HG02981 (cell line): ENCODE data around the gene MAB21L3.

Experiments
- ATAC-seq: cut with Tn5 transposase; IDR thresholded peaks from one replicate; pipeline ENCODE4 v1.9.1; 2021; ENCODE audit warnings: mild to moderate bottlenecking, moderate library complexity; ENCODE audit not compliant: unreplicated experiment

MAB21L3 gene

DNA sequence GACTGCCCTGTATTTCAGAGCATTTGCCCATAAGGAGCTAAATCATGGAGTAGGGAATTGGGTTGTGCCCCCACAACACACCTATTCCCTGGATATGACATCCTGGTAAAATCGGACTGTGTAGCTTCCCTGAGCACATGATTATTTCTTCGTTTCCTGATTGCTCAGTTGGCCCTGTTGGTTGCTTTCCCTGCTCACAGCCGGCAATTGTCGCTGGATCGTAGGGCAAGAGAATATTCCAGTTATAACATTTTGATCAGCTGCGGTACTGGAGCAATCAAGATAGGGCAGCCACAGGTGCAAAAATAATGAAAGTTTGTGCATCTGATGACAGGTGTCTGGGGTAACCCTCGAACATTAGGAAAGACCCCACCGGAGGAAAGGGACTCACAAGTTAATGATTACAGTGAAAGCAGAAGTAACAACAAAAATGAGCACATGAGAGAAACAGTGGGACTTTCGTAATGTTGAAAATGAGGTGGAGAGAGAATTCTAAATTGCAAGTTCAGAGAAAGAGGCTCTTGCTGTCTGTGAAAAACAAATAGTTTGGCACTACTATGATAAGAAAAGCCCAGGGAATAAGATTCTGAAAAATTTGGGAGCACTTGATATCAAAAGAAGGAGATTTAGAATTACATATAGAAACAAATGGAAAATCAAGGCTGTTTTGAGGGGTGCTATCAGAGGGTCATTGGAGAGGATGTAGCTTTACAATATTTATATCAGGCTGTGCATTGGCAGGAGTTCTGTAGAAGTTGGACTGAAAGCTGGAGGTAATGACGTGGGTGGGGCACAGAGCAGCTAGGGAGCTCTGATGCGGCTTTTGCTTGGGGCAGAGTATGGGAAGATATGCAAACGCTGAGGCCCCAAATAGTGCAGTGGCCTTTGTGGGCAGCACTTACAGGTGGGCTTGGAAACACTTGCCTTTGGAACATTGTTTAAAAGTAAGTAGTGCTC lies at the start of gene MAB21L3:
Gene MAB21L3, plus strand, starts transcription at position 833 of the 957 bp plus-strand sequence. CDS start 1,217 bp downstream, outside the sequence.
- ATAC-seq = no peak

DNA sequence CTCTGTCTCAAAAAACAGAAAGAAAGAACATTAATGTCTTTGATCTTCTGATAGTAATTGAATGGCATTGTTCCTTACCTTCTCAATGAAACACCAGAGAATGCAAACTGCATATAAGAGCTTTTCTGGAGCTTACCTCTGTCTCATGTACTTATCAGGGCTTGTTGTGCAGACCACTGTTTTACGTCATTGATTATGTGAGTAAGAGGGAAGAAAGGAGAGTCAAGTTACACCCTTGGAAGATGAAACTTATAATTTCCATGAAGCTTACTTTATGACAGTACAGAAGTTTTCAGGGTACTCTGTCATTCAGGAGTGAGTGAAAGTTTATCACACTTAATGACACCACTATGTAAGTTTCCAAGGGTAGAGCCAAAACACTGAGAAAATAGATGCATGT lies 49.0 kb upstream of the MAB21L3 start:
- ATAC-seq = no peak

DNA sequence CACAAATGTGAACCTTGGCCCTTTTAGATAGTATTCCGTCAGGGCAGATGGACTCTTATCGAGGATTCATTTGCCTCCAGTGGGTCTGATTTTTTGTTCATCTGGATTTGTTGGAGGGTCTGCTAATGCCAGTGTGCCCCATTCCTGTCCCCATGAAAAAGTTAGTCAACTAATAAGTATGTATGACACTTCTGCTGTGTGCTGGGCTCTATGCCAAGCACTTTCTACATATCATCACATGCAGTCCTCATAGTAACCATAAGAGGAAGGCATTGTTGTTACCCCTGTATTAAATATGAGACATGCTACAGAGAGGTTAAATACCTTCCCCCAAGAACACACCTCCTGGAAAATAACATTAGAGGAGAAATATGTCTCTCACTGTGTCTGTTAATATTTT lies 46.6 kb upstream of the MAB21L3 start:
- ATAC-seq = no peak

DNA sequence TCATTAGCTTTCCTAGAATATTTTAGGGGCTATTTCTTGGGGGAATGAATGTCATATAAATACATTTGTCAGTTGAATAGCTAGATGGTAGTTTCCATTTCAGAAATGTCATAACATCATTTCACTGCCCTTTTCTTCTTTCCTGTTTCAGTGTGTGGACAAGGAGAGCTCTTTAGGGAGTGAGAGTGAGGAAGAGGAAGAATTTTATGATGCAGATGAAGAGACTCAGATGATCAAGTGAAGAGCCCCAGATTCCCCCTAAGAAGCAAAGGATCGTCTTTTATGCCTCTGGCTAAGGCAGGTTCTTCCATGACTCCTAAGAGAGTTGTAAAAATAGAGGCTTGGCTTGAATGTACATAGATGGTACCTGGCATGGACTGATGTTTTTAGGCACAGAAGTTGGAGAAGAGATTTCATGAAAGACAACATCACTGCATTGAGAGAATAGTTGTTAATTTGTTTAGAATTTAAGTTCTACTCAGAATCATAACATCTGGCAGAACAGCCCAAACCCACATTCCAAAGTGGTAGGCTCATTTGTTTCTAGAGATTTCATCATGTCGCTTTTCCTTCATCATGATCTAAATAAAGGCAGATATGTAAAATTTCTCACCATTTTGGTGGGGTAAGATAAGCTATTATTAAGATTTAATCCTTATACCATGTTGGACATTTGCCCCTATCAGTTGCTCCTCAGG lies 44.2 kb upstream of the MAB21L3 start:
- ATAC-seq = no peak

DNA sequence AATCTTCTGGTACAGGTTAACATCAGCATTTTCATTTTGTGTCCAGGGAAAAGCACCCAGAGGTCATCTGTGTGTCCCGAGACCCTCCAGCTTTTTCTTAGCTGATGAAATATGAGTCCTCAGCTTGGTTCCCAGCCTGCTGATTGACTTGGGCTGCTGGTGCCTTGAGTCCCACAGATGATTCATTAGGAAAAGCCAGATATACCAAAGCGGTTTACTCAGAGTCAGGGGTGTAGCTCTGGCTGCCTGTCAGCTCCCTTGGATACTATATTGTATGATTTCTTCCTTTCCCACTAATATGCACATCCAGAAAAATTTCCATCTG lies 43.7 kb upstream of the MAB21L3 start:
- no peak for ATAC-seq

DNA sequence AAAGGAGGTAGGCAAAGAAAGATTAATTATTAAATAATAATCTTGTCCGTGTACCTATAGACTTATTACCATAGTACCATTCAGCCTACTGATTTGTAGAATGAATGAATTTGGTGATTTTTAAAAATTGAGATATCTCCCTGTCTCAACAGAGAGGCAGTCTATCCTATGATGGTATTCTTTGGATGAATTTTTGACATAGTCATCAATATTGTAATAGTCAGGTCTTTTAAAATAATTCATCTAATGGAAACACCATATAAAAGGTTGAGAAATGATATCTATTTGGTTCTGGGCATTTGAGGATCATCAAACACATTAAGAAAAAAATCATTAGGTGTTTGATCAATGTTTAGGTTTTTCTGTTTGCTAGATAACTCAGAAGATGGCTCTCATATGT lies 35.6 kb upstream of the MAB21L3 start:
- no peak for ATAC-seq

DNA sequence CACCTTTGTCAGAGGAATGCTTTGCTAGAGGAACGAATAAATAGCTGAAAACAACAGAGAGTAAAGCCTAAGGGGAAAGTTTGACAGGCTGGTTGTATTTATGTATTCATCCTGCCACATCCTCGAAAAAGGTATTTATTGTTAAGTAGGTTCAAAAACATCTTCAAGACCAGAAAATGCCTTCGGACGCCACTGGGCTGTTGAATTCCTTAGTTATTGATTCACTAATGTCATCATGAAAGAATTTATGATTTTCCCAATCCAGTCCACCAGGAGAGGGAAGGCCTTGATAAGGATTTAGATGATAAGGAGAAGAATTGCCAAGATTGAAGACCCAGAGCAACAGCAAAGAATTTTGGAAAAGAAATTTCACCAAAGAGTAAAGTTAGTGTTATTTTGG lies 35.2 kb upstream of the MAB21L3 start:
- ATAC-seq = no peak

DNA sequence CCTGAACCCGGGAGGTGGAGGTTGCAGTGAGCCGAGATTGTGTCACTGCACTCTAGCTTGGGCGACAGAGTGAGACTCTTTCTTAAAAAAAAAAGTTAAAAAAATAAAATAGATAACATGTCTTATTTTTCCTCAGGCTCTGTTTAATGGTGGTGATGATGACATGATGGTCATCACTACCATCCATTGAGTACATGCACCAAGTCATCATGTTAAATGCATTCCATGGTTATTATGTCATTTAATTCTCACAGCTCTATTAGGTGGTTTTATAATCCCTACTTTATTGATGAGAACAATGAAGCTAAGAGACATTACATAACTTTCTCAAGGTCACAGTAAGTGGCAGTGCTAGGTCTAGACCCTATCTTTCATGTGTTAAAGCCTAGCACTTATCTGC lies 34.4 kb upstream of the MAB21L3 start:
- no peak for ATAC-seq

DNA sequence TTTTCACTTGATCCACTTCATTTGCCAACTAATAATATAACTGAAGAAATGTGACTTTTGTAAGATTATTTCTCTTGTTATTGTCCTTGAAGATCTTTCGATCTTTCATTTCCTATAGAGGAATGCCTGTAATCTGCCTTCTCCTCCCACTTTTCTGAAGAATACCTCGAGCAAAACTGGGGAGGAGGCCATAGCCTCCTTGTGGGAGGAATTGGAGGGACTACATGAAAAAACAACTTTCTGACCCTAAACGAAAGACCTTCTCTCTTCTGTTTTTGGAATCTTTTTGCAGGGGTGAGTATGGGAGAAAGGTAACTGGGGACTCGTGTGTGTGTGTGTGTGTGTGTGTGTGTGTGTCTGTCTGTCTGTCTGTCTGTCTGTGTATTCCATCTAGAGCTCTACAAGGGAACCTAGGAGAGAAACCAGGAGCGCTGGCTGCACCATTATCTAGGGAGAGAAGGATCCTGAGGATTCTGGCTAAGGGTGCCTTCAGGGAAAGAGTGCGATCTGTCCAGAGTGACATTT lies 32.4 kb upstream of the MAB21L3 start:
- ATAC-seq = no peak

DNA sequence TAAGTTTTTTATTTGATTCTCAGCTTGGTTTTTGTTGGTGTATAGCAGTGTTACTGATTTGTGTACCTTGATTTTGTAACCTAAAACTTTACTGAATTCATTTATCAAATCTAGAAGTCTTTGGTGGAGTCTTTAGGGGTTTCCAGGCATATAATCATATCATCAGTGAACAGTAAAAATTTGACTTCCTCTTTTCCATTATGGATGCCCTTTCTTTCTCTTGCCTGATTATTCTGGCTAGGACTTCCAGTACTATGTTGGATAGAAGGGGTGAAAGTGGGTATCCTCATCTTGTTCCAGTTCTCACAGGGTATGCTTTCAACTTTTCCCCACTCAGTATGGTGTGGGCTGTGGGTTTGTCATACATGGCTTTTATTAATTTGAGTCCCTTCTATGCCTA lies 23.6 kb upstream of the MAB21L3 start:
- ATAC-seq = no peak

DNA sequence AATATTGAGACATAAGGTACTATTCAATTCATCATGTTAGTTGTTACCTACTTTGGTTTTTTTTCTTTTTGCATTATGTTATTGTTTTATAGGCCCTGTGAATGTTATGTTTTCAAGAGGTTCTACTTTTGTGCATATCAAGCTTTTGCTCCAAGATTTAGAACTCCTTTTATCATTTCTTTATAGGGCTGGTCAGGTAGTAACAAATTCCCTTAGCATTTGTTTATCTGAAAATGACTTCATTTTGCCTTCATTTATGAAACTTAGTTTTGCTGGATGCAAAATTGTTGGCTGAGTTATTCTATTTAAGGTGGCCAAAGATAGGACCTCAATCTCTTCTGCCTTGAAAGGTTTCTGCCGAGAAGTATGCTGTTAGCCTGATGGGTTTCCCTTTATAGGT lies 21.3 kb upstream of the MAB21L3 start:
- no peak for ATAC-seq

DNA sequence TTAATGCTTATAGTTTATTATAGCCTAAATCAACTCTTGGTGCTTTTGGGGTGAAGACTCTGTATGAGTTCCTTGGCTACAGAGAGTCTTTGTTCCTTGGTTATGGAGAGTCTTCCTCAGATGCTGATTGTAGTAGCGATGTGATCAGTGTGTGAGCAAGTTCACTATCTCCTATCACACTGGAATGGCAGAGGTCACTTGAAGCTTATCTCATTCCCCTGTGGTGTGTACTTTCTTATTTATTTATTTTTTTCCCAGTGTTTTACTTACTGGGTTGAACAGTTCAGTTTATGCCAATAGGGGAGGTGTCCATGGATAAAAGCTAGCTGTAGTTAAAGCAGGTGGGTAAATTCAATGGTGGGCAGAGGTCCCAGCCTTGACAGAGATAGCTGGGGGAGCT lies 20.1 kb upstream of the MAB21L3 start:
- ATAC-seq = no peak

DNA sequence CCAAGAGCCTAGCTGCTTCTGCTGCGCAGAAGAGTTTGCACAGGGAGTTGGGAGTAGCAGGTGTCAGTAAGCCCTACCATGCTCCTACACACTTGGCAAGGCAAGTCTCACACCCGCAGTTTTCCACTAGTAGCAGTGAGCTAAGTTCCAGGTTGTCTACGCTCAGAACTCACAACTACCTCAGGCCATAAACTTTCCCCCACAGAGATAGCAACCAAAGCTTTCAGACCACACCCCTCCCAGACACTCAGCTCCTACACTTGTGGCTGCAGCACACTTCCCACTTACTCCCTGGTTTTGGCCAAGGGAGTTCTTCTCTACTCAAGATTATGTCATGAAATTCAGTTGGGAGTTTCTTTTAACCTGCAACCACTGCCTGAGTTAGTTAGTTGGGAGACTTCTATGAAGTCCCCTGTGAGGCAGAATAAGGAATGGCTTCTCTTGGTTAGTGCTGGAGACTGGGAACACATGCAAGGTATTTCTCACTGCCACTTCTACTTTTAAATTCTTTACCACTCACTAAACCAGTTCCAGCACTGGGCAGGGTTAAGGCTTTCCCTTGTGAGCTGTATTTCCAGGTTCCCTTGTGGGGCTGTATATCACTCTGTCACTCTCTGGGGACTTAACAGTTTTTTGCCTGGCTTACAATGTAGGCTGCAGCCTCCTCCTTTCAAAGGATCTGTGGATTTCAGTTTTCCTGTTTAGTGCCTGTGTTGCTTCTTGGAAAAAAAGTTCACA lies 18.3 kb upstream of the MAB21L3 start:
- no peak for ATAC-seq

DNA sequence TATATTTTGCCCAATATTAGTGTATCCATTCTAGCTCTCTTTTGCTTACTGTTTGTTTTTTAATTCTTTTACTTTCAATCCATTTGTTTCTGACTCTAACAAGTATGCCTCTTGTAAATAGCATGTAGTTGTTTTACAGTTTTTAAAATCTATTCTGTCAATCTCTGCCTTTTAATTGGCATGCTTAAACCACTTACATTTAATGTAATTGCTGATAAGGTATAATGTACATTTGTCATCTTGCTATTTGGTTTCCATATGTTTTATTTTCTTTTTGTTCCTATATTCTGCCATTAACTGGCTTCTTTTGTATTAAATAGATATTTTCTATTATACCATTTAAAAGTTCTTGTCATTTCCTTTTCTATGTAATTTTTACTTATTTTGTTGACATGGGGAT lies 16.2 kb upstream of the MAB21L3 start:
- ATAC-seq = no peak

DNA sequence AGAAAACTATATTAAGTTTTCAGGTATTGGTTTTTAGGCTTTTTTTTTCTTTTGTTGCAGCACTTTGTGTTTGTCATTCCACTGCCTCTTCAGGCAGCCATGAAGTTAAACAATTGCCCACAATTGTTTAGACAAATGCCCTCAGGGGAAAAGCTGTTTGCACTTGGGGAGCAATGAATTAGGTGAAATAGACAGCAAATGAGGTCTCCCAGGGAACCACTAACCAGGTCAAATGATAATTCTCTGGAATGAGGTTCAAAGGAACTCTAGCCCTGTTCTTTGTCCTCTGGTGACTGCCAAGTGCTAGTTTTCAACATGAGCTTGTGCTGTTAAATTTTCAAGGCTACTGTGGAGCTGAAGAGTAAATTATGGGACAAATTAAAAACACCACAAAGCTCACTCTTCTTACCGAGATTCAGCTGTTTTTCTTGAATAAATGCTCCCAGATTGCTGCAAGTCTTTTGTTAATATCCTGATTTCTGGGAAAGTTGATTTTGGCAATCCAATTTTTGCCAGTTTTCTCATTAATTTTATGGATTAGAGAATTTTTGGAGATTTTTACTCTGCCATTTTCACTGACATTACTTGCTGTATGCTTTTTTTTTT lies 15.1 kb upstream of the MAB21L3 start:
- ATAC-seq = no peak

DNA sequence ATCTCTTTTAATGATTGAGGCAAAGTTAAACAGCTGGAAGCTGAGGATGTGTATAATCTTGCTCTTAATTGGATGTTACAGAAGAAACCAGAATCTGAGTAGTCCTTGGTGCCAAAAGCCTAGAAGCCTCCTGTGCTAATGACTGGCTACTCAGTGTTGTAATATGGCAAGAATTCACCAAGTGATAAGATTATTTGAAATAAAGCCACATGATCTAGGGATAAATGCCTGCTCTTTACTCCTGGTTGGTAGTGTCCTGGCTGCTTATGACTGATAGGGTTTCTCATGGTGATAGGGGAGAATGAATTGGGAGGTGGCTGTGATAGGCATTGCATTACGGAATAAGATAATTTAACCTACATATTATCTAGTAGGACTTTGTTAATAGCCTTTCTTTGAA lies 13.6 kb upstream of the MAB21L3 start:
- no peak for ATAC-seq

DNA sequence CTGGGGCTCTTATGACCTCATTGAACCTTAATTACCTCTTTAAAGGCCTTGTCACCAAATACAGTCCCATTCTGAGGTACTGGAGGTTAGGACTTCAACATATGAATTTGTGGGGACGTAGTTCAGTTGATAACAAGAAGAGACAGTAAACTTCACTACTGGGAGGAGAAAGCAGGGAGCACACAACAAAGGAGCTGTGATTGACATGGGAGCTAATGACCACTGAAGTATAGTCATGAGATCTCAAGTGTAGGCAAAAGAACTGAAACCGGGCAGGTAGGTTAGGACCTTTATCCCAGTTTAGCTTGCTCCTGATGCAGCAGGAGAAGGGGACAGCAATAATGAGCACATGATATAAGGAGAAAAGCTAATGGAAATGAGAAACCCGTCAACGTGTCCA lies 11.8 kb upstream of the MAB21L3 start:
- no peak for ATAC-seq

DNA sequence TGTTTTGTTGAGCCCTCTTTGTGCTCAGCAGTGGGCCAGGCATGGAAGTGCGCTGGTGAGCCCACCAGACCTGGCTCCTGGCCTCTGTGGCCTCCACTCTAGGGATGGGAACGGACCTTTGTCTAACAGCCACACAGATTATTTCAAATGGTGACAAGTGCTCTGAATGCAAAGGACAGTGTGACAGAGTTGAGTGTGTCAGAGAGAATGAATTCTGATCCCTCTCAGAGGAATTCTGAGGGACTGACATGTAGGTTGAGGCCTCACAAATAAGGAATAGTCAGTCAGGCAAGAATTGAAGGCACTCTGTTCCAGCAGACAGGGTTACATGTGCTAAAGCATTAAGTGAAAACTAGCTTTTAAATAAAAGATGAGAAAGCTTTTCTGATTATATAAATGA lies 11.3 kb upstream of the MAB21L3 start:
- ATAC-seq = no peak

DNA sequence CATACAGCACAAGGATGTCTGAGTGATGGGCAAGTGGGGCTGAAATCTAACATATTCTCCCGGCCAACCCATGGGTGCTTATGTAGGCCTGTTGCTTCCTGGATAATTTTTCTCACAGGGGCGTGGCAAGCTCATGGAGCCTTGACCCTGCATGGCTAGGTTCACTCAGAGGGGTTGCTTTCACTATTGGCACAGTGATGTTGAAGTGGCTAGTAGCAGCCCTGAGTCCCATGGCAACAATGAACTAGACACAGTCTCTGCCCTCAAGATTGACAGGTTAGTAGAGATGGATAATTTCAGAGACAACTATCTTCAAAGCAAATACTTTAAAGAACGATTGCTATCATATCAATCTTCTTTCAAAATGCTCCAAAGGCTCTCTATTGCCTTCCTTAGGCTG lies 6.5 kb upstream of the MAB21L3 start:
- ATAC-seq = no peak

DNA sequence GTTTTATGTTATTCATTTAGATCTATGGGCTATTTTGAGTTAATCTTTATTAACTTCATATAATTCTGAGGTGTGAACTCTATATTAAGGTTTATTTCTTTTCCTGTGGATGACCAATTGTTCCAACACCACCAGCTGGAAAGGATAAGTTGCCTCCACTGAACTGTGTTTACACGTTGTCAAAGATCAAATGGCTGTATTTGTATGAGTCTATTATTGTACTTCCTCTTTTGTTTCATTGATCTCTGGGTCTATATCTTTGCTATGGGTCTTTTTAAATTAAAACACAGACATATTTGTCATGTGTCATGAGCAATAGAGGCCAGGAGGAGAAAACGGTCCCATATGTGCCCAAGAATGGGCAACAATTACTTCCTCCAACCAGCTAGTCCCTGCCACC lies 5.2 kb upstream of the MAB21L3 start:
- ATAC-seq = no peak

DNA sequence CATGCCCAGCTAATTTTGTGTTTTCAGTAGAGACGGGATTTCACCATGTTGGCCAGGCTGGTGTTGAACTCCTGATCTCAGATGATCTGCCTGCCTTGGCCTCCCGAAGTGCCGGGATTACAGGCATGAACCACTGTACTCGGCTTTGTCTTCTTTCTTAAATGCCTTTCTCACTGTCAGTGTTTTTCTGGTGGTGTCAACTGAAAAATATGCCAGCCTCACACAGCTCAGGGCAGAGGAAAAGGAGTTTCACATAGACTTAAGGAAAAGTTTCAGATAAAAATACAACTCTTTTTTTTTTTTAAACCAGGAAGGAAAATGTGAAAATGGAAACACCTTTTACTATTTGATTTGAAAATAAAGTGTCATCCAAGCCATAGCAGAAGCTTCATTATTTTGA lies 4.6 kb upstream of the MAB21L3 start:
- ATAC-seq = no peak
